Measurements from ENCODE around the gene ZFYVE1.

GRCh38 chr14:72943876-72944430 lies 83.0 kb downstream of the ZFYVE1 start:
- no peak for TF ChIP-seq POLR2AphosphoS5 (IDR thresholded peaks at IDR 0.05; ENCODE audit: low read depth)
- no peak for TF ChIP-seq CTCF (conservative IDR thresholded peaks at IDR 0.05; ENCODE audit: low read depth in 2 of 2)
- no peak for TF ChIP-seq JUNB (IDR thresholded peaks at IDR 0.05; ENCODE audit: unreplicated experiment)
- TF ChIP-seq CREB1 (CRISPR knock-in tag; IDR thresholded peaks at IDR 0.05; ENCODE audit: low read depth): no peak
- TF ChIP-seq STAT1 (IDR thresholded peaks at IDR 0.05; ENCODE audit: unreplicated experiment): no peak
- TF ChIP-seq EZH2 (IDR thresholded peaks at IDR 0.05; ENCODE audit: low read depth, unreplicated experiment): no peak
- TF ChIP-seq ETS1 (IDR thresholded peaks at IDR 0.05): no peak
- no peak for TF ChIP-seq REST (IDR thresholded peaks at IDR 0.05; ENCODE audit: unreplicated experiment)
- TF ChIP-seq ZNF331 (CRISPR knock-in tag; IDR thresholded peaks at IDR 0.05; ENCODE audit: low read depth): no peak

All from GM23338 (cell line).